ENCODE measurements around the gene CCDC154.

CCDC154 gene

DNA sequence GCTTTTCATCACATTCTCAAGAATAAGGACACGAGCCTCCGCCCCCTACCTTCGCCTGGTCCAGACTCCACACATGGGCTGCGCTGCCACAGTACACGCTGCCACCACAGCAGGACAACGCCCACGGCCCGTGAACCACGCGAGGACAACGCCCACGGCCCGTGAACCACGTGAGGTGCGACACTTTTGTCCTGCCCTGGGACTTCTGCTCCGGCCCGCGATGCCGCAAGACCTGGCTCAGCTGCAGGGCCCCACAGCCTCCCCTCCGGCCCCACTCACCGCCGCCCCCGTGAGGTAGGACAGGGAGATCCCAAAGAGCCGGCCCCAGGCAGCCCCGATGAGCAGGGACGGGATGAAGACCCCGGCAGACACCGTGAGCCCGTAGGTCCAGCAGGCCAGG is 5.9 kb upstream of the CCDC154 start:
- H3K27me3 ChIP-seq (ENCODE audit: low read length) = no peaks in the 10 kb centered on the region
- no peak overlapping the region for H3K4me3 ChIP-seq (ENCODE audit: insufficient read depth, low read length, poor library complexity, severe bottlenecking)
- H3K79me2 ChIP-seq (ENCODE audit: insufficient read depth, low read length) = no peaks in the 10 kb centered on the region
- no peaks in the 10 kb centered on the region for H3K36me3 ChIP-seq (ENCODE audit: low read length)
- H3K9me2 ChIP-seq (replicated peaks; ENCODE audit: insufficient read depth, low read length) = no peaks in the 10 kb centered on the region
- no peak overlapping the region for H3K9ac ChIP-seq (ENCODE audit: low read length)
- H4K20me1 ChIP-seq (ENCODE audit: low read depth, low read length) = no peaks in the 10 kb centered on the region
- H3K27ac ChIP-seq (ENCODE audit: low read depth, low read length) = no peak overlapping the region
- H3K9me3 ChIP-seq (ENCODE audit: insufficient read depth, low read length) = no peaks in the 10 kb centered on the region
- no peaks in the 10 kb centered on the region for H3F3A ChIP-seq (ENCODE audit: insufficient read depth)
- H2AFZ ChIP-seq (ENCODE audit: low read depth, low read length, severe bottlenecking) = no peak overlapping the region
- no peak overlapping the region for H3K4me2 ChIP-seq (ENCODE audit: low read depth, low read length, poor library complexity, severe bottlenecking)
- TF ChIP-seq, protein P1, sequence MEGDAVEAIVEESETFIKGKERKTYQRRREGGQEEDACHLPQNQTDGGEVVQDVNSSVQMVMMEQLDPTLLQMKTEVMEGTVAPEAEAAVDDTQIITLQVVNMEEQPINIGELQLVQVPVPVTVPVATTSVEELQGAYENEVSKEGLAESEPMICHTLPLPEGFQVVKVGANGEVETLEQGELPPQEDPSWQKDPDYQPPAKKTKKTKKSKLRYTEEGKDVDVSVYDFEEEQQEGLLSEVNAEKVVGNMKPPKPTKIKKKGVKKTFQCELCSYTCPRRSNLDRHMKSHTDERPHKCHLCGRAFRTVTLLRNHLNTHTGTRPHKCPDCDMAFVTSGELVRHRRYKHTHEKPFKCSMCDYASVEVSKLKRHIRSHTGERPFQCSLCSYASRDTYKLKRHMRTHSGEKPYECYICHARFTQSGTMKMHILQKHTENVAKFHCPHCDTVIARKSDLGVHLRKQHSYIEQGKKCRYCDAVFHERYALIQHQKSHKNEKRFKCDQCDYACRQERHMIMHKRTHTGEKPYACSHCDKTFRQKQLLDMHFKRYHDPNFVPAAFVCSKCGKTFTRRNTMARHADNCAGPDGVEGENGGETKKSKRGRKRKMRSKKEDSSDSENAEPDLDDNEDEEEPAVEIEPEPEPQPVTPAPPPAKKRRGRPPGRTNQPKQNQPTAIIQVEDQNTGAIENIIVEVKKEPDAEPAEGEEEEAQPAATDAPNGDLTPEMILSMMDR (IDR thresholded peaks at IDR 0.05; ENCODE audit: insufficient read depth, low read length, poor library complexity, severe bottlenecking) = no peak
- TF ChIP-seq EZH2phosphoT487 (conservative IDR thresholded peaks at IDR 0.05; ENCODE audit: low read length) = no peak

DNA sequence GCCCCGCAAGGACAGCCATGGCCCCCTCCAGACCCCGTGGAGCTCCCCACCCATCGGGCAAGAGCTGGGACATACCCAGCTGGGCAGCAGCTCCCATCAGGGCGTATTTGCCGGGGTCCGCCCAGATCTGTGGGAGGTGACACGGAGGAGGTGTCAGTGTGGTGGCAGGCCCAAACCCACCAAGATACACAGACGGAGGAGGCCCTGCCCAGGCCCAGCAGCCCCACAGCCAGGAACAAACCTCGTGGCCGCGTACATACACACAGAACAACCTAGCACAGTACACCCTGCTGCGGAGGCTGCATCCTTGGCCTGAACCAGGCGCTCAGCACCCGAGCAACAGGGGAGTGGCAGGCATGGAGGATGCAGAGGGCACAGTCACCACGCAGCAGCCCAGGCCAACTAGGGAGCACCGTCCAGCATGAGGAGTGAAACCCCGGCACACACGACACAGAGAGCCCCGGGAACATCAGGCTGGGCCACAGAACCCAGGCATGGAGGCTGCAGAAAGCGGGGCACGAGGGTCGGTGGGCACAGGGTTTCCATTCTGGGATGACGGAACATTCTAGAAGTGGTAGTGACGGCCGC is 4.9 kb upstream of the CCDC154 start:
- H3K79me2 ChIP-seq (ENCODE audit: insufficient read depth, low read length) = no peaks in the 10 kb centered on the region
- no peaks in the 10 kb centered on the region for H3F3A ChIP-seq (ENCODE audit: insufficient read depth)
- H3K9me3 ChIP-seq (ENCODE audit: insufficient read depth, low read length) = no peaks in the 10 kb centered on the region
- H3K4me2 ChIP-seq (ENCODE audit: low read depth, low read length, poor library complexity, severe bottlenecking) = no peak overlapping the region
- H3K9ac ChIP-seq (ENCODE audit: low read length) = no peak overlapping the region
- H4K20me1 ChIP-seq (ENCODE audit: low read depth, low read length) = no peaks in the 10 kb centered on the region
- no peaks in the 10 kb centered on the region for H3K36me3 ChIP-seq (ENCODE audit: low read length)
- H3K9me2 ChIP-seq (replicated peaks; ENCODE audit: insufficient read depth, low read length) = no peaks in the 10 kb centered on the region
- no peak for TF ChIP-seq EZH2phosphoT487 (conservative IDR thresholded peaks at IDR 0.05; ENCODE audit: low read length)
- TF ChIP-seq, protein P1 (IDR thresholded peaks at IDR 0.05; ENCODE audit: insufficient read depth, low read length, poor library complexity, severe bottlenecking) = no peak
- H3K27ac ChIP-seq (ENCODE audit: low read depth, low read length) = no peak overlapping the region
- no peak overlapping the region for H2AFZ ChIP-seq (ENCODE audit: low read depth, low read length, severe bottlenecking)
- H3K4me3 ChIP-seq (ENCODE audit: insufficient read depth, low read length, poor library complexity, severe bottlenecking) = no peak overlapping the region
- H3K27me3 ChIP-seq (ENCODE audit: low read length) = no peaks in the 10 kb centered on the region

DNA sequence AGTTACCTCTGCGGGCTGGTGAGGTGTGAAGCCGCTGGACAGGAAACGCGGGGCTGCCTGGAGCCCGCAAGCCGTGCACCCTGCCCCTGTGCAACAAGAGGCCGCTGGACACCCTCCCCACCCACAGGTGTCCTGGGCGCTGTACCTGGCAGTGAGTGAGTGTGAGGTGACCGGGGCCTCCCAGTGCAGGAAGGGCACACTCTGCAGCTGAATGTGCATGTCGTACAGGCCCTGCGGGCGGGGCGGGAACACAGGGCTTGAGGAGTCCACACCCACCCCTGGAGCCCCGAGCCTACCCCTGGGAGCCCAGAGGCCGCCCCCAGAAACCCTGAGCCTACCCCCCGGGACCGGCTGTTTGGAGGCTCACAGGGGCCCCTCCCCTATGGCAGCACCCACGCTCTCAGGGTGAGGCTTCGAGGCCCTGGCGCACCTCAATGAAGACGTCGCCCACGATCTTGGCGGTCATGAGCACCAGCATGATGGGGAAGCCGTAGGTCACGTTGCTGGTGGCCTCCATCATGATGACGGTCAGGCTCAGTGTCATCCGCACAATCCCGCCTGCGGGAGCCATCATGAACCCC is 4.3 kb upstream of the CCDC154 start:
- Histone ChIP-seq H2AFZ (ENCODE audit: low read depth, low read length, severe bottlenecking) (no peak overlapping the region), H3K36me3 (ENCODE audit: low read length) (no peaks in the 10 kb centered on the region), H3K79me2 (ENCODE audit: insufficient read depth, low read length) (no peaks in the 10 kb centered on the region), H3K9ac (ENCODE audit: low read length) (no peak overlapping the region), H3K4me2 (ENCODE audit: low read depth, low read length, poor library complexity, severe bottlenecking) (no peak overlapping the region), H3F3A (ENCODE audit: insufficient read depth) (no peaks in the 10 kb centered on the region), H4K20me1 (ENCODE audit: low read depth, low read length) (no peaks in the 10 kb centered on the region), H3K4me3 (ENCODE audit: insufficient read depth, low read length, poor library complexity, severe bottlenecking) (no peak overlapping the region), H3K9me3 (ENCODE audit: insufficient read depth, low read length) (no peaks in the 10 kb centered on the region), H3K9me2 (replicated peaks; ENCODE audit: insufficient read depth, low read length) (no peaks in the 10 kb centered on the region), H3K27ac (ENCODE audit: low read depth, low read length) (no peak overlapping the region), H3K27me3 (ENCODE audit: low read length) (no peaks in the 10 kb centered on the region)
- no peak for TF ChIP-seq EZH2phosphoT487 (conservative IDR thresholded peaks at IDR 0.05; ENCODE audit: low read length)
- TF ChIP-seq, protein P1 (IDR thresholded peaks at IDR 0.05; ENCODE audit: insufficient read depth, low read length, poor library complexity, severe bottlenecking) = no peak
